SK-N-SH (cell line): Measurements from ENCODE around the gene PDHB. TPM values are rescaled to one million over a fixed set of nuclear protein-coding genes. Genes with fewer than 3 reads are reported as not detected.

Experiments
- CTCF ChIA-PET: fragments of 300-600, 350-600 bp; formaldehyde crosslinking; extraction: SDS; loops from one replicate; lab custom pipeline; 2021; lab: Yijun Ruan, JAX
- POLR2A ChIA-PET: fragments of 350-600 bp; sonication (Branson Sonifier 250); formaldehyde crosslinking; extraction: SDS; loops from one replicate; lab custom pipeline; 2020; ENCODE audit warnings: antibody characterized with exemption, inconsistent platforms; lab: Yijun Ruan, JAX
- DNase-seq: peaks from one replicate; pipeline ENCODE4 v3.0.0; 2012
- H2AFZ ChIP-seq: fragments of 200-600 bp; sonication (generic); 2 replicates; pipeline ENCODE4 v1.8.1; 2016; ENCODE audit warnings: antibody characterized with exemption, mild to moderate bottlenecking, low read depth
- H3F3A ChIP-seq: fragments of 200-600 bp; sonication (generic); replicated peaks from 2 replicates; pipeline ENCODE3; 2016; ENCODE audit warnings: antibody characterized with exemption, mild to moderate bottlenecking; ENCODE audit not compliant: insufficient read depth
- H3K27ac ChIP-seq, 2 experiments: fragments of 200-500 bp in 1 of 2; fragments of 200-600 bp in 1 of 2; sonication (Bioruptor generic) in 1 of 2; sonication (generic), shearing (Covaris generic) in 1 of 2; 2 replicates each; pipeline versions ENCODE4 v1.5.1 to v1.6.1; 2014 to 2016; ENCODE audit warnings: low read depth in 2 of 2, inconsistent platforms in 1 of 2, low read length in 1 of 2, mild to moderate bottlenecking in 1 of 2, mixed read lengths in 1 of 2
- H3K27me3 ChIP-seq: fragments of 200-600 bp; sonication (generic), shearing (Covaris generic); 2 replicates; pipeline ENCODE4 v1.6.1; 2016; ENCODE audit warnings: mixed run types; ENCODE audit not compliant: insufficient read depth
- H3K36me3 ChIP-seq, 2 experiments: fragments of 200-500 bp in 1 of 2; fragments of 200-600 bp in 1 of 2; sonication (Bioruptor generic) in 1 of 2; sonication (generic) in 1 of 2; replicated peaks in 1 of 2; 2 replicates each; pipeline versions ENCODE3 to v1.5.1; 2014 to 2016; ENCODE audit warnings: low read length in 1 of 2, mild to moderate bottlenecking in 1 of 2; ENCODE audit not compliant: insufficient read depth in 2 of 2, control insufficient read depth in 1 of 2
- H3K4me1 ChIP-seq, 2 experiments: fragments of 200-500 bp in 1 of 2; fragments of 200-600 bp in 1 of 2; sonication (Bioruptor generic) in 1 of 2; sonication (generic), shearing (Covaris generic) in 1 of 2; 2 replicates each; pipeline versions ENCODE4 v1.5.1 to v1.6.1; 2014 to 2016; ENCODE audit warnings: low read depth in 1 of 2, low read length in 1 of 2, mixed run types in 1 of 2; ENCODE audit not compliant: insufficient read depth in 2 of 2, control insufficient read depth in 1 of 2
- H3K4me2 ChIP-seq: fragments of 200-600 bp; sonication (generic), shearing (Covaris generic); 2 replicates; pipeline ENCODE4 v1.6.1; 2017; ENCODE audit warnings: mixed run types
- H3K4me3 ChIP-seq, 2 experiments: fragments of 200-500 bp in 1 of 2; fragments of 200-600 bp in 1 of 2; sonication (Bioruptor generic) in 1 of 2; sonication (generic), shearing (Covaris generic) in 1 of 2; 2 replicates each; pipeline versions ENCODE4 v1.5.1 to v1.8.1; 2014 to 2016; ENCODE audit warnings: low read depth in 2 of 2, inconsistent platforms in 1 of 2, low read length in 1 of 2, mild to moderate bottlenecking in 1 of 2, mixed read lengths in 1 of 2, moderate library complexity in 1 of 2
- H3K79me2 ChIP-seq: fragments of 200-600 bp; sonication (generic); 2 replicates; pipeline ENCODE4 v1.8.1; 2017; ENCODE audit warnings: mild to moderate bottlenecking; ENCODE audit not compliant: insufficient read depth
- H3K9ac ChIP-seq: fragments of 200-600 bp; sonication (generic); 2 replicates; pipeline ENCODE4 v1.6.1; 2017; ENCODE audit warnings: mixed run types
- H3K9me2 ChIP-seq: fragments of 200-600 bp; sonication (generic); 2 replicates; pipeline ENCODE4 v1.6.1; 2017; ENCODE audit warnings: mixed run types
- H3K9me3 ChIP-seq: fragments of 200-600 bp; sonication (generic); 2 replicates; pipeline ENCODE4 v1.6.1; 2017; ENCODE audit warnings: mixed run types, mild to moderate bottlenecking, moderate library complexity
- H4K20me1 ChIP-seq: fragments of 200-600 bp; sonication (generic); 2 replicates; pipeline ENCODE4 v1.6.1; 2017; ENCODE audit warnings: mild to moderate bottlenecking, mixed run types; ENCODE audit not compliant: insufficient read depth
- ELF1 ChIP-seq: IDR thresholded peaks from 2 replicates; pipeline ENCODE4 v1.4.0; 2012
- EP300 ChIP-seq, 2 experiments: IDR thresholded peaks; 2 replicates each; pipeline versions ENCODE4 v1.4.0 to v1.6.1; 2012; ENCODE audit warnings: borderline replicate concordance in 1 of 2, low read depth in 1 of 2, low read length in 1 of 2
- EZH2phosphoT487 ChIP-seq: fragments of 200-600 bp; sonication (generic); IDR thresholded peaks from 2 replicates; pipeline ENCODE4 v1.6.1; 2017; ENCODE audit warnings: low read depth, mixed run types, mild to moderate bottlenecking, antibody characterized with exemption, moderate library complexity, borderline replicate concordance
- FOSL2 ChIP-seq: IDR thresholded peaks from 2 replicates; pipeline ENCODE4 v1.4.0; 2012; ENCODE audit warnings: low read depth, mild to moderate bottlenecking, moderate library complexity, borderline replicate concordance
- FOXJ3 ChIP-seq: sonication (generic); formaldehyde crosslinking; IDR thresholded peaks from 2 replicates; pipeline ENCODE4 v1.5.1; 2020; ENCODE audit warnings: mild to moderate bottlenecking, missing genetic modification reagents
- GATA2 ChIP-seq: sonication (generic); formaldehyde crosslinking; IDR thresholded peaks from 2 replicates; pipeline ENCODE4 v1.5.0; 2020; ENCODE audit warnings: mild to moderate bottlenecking, missing genetic modification reagents
- SMC3 ChIP-seq: IDR thresholded peaks from 2 replicates; pipeline ENCODE4 v1.6.1; 2012; ENCODE audit warnings: low read depth, low read length, improper control_type of control experiment
- USF1 ChIP-seq: IDR thresholded peaks from 2 replicates; pipeline ENCODE4 v1.4.0; 2012; ENCODE audit warnings: low read depth, borderline replicate concordance
- USF2 ChIP-seq: fragments of 150-350 bp; IDR thresholded peaks from 2 replicates; pipeline ENCODE4 v1.6.1; 2017; ENCODE audit warnings: antibody characterized with exemption, low read length, low read depth, borderline replicate concordance
- WGBS: methylation state at CpG from one replicate; pipeline ENCODE4 v1.1.6; 2017; ENCODE audit warnings: low lambda C conversion rate; 5-methylcytosine and 5-hydroxymethylcytosine counted together
- polyA plus RNA-seq, 3 experiments: library from polyadenylated mRNA; depleted of rRNA; stranded (reverse); fragments of >200 nt; gene quantifications; 2 replicates each; pipeline ENCODE4 v1.2.3, GENCODE V29; 2012
- TF ChIP-seq, protein P1 (sequence below): fragments of 150-350 bp; IDR thresholded peaks from 2 replicates; pipeline ENCODE4 v1.6.1; 2016; ENCODE audit warnings: mild to moderate bottlenecking, low read depth, low read length

PDHB gene
- polyA plus RNA-seq, 1 of the 3 experiments (the other 2 are of a cell fraction), result 87.5 TPM

GRCh38 chr3:58383476-58383875 is 50.2 kb downstream of the PDHB start:
- no peaks in the 10 kb centered on the region for H3K9me2 ChIP-seq
- H3K36me3 ChIP-seq, result no peaks in the 10 kb centered on the region
- H3K27ac ChIP-seq, result peak overlapping the region; percentile 56 to 96; a peak in 3 of 4 replicates
- no peaks in the 10 kb centered on the region for H4K20me1 ChIP-seq
- H3F3A ChIP-seq, result peaks cover 42% of the 10 kb centered on the region
- H3K79me2 ChIP-seq, result no peaks in the 10 kb centered on the region
- ChIA-PET CTCF (no interaction called here), POLR2A (no interaction called here)
- TF ChIP-seq EZH2phosphoT487 (no peak), ELF1 (no peak)
- H2AFZ ChIP-seq, result no peak overlapping the region
- peaks cover 13 to 27% of the 10 kb centered on the region in 2 experiments for H3K4me1 ChIP-seq
- DNase-seq, result no peak
- H3K4me2 ChIP-seq, result peak overlapping the region; percentile 63
- peak overlapping the region; percentile 43; the same call in 1 of the 2 replicates for H3K9ac ChIP-seq
- WGBS, result 55% methylated on average over 2 of the region's 2 CpGs
- no peaks in the 10 kb centered on the region for H3K9me3 ChIP-seq
- H3K27me3 ChIP-seq, result no peaks in the 10 kb centered on the region
- no peak overlapping the region for H3K4me3 ChIP-seq

DNA sequence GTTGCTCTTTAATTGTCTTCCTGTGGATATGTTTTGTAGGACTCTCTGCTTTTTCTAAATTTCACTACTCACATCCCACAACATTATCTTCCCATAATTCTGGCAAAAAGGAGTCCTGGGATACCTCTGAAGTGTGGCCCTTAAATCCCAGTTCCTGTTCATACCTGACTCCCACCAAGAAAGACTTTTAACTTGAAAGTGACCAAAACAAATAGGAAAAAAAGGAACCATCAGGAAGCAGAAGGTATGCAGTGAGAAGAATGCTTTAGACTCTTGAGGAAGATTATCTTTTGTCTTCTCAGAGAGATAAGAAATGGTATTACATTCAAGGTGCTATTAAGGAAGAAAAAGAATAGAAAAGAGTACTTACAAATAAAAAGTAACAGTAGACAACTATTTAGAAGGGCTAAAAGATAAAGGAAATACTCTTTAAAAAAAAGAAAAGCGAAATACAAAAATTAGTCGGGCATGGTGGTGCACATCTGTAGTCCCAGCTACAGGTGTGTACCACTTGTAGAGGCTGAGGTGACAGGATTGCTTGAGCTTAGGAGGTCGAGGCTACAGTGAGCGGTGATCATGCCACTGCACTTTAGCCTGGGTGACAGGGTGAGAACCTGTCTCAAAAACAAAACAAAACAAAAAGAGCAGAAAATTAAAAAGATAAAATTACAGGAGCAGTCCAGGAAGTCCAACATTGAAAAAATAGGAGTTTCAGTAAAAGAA is 54.1 kb downstream of the PDHB start:
- ChIA-PET CTCF (no interaction called here), POLR2A (no interaction called here)
- no peak overlapping the region for H3K4me3 ChIP-seq
- no peak for DNase-seq
- H3K27me3 ChIP-seq, result no peaks in the 10 kb centered on the region
- no peak overlapping the region for H3K9ac ChIP-seq
- no peak overlapping the region for H2AFZ ChIP-seq
- no peaks in the 10 kb centered on the region for H3K9me3 ChIP-seq
- no peak overlapping the region for H3K4me2 ChIP-seq
- TF ChIP-seq EP300 (IDR thresholded peaks at IDR 0.05; ENCODE audit: borderline replicate concordance in 1 of 2, low read depth in 1 of 2, low read length in 1 of 2), result no peak
- TF ChIP-seq, protein P1, sequence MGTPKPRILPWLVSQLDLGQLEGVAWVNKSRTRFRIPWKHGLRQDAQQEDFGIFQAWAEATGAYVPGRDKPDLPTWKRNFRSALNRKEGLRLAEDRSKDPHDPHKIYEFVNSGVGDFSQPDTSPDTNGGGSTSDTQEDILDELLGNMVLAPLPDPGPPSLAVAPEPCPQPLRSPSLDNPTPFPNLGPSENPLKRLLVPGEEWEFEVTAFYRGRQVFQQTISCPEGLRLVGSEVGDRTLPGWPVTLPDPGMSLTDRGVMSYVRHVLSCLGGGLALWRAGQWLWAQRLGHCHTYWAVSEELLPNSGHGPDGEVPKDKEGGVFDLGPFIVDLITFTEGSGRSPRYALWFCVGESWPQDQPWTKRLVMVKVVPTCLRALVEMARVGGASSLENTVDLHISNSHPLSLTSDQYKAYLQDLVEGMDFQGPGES, result no peak
- H3K9me2 ChIP-seq, result no peaks in the 10 kb centered on the region
- no peaks in the 10 kb centered on the region for H4K20me1 ChIP-seq
- H3F3A ChIP-seq, result peaks cover 20% of the 10 kb centered on the region
- WGBS, result 88% methylated on average over 4 of the region's 4 CpGs
- peaks cover 5 to 10% of the 10 kb centered on the region in 2 experiments; a peak in 3 of 4 replicates for H3K4me1 ChIP-seq
- H3K27ac ChIP-seq, result no peak overlapping the region
- no peaks in the 10 kb centered on the region for H3K36me3 ChIP-seq
- no peaks in the 10 kb centered on the region for H3K79me2 ChIP-seq

GRCh38 chr3:58377750-58378149 is 55.9 kb downstream of the PDHB start:
- WGBS, result 93% methylated on average over 4 of the region's 4 CpGs
- H3K4me3 ChIP-seq, result no peak overlapping the region

More at GRCh38 chr3:58377750-58378149, 55.9 kb downstream of the PDHB start:
- no peaks in the 10 kb centered on the region for H4K20me1 ChIP-seq
- no peaks in the 10 kb centered on the region for H3K79me2 ChIP-seq
- no peaks in the 10 kb centered on the region for H3K9me2 ChIP-seq
- peaks cover 5% of the 10 kb centered on the region for H3F3A ChIP-seq
- TF ChIP-seq USF1 (no peak), SMC3 (no peak), GATA2 (no peak), EP300 (IDR thresholded peaks at IDR 0.05; ENCODE audit: borderline replicate concordance in 1 of 2, low read depth in 1 of 2, low read length in 1 of 2) (no peak), FOXJ3 (CRISPR knock-in tag) (no peak), USF2 (no peak), FOSL2 (no peak)
- no peaks in the 10 kb centered on the region for H3K27me3 ChIP-seq
- no peaks in the 10 kb centered on the region for H3K9me3 ChIP-seq
- H2AFZ ChIP-seq, result no peak overlapping the region
- no peak overlapping the region for H3K4me2 ChIP-seq
- H3K27ac ChIP-seq, result no peak overlapping the region
- no peak overlapping the region for H3K9ac ChIP-seq
- CTCF ChIA-PET, result no interaction called here
- no peaks in the 10 kb centered on the region for H3K4me1 ChIP-seq
- H3K36me3 ChIP-seq, result no peaks in the 10 kb centered on the region
- POLR2A ChIA-PET, result no interaction called here
- no peak for DNase-seq
